C4-2B (cell line): ENCODE results near the gene GALNT2.

Experiments used
- CTCF ChIP-seq: fragments of 450-650 bp; conservative IDR thresholded peaks from 2 replicates; pipeline ENCODE4 v1.5.1; 2017; ENCODE audit warnings: mild to moderate bottlenecking
- ZFX ChIP-seq: fragments of 450-650 bp; IDR thresholded peaks from 2 replicates; pipeline ENCODE4 v1.6.1; 2017

GRCh38 chr1:230263568-230264195 lies 196.6 kb downstream of the GALNT2 start:
- TF ChIP-seq ZFX (no peak), CTCF (no peak)
